HG02938 (cell line): Measurements from ENCODE around the gene CCR8.
"Not testable (repeated sequence)": the region's sequence is repeated elsewhere in the genome, so short reads cannot be mapped to it uniquely, and the experiment has no call there.

ENCODE experiments used
- ATAC-seq: cut with Tn5 transposase; IDR thresholded peaks from one replicate; pipeline ENCODE4 v1.9.1; 2021; ENCODE audit warnings: mild to moderate bottlenecking, moderate library complexity; ENCODE audit not compliant: unreplicated experiment

Gene CCR8

DNA sequence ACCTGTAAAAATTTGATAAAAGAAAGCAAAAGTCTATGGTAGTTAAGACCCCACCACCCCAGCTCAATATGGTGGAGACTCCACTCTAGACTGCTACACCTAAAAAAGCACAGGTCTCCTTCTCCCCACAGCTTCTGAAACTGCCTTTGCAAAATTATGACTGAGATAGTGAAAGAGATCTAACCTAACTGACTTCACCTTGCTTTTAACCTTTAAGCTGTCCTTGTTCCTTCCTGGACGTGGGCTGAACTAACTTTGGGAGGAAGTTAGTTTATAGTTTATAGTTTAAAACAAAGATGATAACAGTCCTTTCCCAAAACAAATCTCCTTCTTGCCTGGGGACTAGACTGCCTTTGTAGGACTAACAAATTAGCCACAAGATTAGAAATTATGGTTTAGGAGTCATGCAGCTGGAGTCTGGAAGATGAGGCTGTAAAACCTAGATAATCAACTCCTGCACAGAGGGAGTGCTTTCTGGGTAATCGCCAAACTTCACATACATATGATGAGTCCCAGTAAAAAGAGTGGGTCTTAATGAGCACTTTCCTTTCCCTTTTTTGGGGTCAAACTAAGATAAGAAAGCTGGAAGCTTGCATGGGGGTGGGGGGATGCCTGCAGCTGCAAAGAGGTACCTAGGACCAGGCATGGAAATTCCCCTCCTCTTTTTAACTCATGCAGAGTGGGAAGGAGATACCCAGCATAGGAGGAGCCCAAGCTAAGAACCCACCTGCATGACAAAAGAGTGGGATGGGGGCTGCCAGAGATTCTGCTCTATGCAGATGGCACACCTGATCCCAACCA, 17.5 kb downstream of the CCR8 start:
- peak; percentile 84 for ATAC-seq

DNA sequence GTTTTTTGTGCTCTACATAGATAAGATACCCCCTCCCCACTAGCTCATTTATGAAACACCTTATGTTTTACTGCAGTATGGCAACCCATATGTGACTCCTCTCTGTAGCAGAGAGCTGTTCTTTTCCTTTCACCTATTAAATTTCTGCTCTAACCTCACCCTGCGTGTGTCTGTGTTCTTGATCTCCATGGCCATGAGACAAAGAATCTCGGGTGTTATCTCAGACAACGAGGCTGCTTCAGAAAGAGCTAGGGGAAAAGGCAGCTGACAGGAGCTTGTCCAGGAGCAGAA, 18.0 kb downstream of the CCR8 start:
- no peak for ATAC-seq

DNA sequence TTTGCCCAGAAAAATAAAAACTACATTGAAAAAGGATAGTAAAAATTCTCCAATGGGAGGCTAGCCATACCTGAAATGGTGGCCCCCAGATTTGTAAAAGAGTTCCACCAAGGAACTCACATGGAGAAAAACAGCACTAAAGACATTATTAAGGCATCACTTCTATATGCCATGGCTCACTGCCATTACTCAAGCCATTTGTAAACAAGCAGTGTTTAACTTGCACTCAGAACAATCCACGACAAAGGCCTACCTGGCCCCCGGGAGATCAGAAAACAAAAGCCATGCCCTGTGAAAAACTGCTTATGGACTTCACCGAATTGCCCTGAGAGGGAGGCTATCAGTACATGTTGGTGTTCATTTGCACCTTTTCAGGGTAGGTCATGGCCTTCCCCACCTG, 19.6 kb downstream of the CCR8 start:
- ATAC-seq = no peak

DNA sequence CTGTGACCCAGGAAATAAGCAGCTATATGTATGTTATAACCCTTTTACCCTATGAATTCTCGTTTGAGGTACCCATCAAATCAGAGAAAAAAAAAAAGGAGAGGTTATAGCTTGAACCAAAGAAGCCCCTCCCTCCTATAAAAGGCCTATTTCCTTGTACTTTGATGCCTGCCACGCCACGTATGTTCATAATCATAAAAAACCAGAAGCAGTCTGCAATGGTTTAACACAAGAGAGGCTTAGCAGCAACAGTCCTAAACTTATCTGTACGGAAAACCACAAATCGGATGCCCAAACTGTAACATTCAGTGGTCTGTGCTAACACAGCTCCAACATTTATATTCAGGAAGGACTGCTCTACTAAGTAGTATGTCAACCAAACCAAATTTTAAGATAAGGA, 21.2 kb downstream of the CCR8 start:
- no peak for ATAC-seq

DNA sequence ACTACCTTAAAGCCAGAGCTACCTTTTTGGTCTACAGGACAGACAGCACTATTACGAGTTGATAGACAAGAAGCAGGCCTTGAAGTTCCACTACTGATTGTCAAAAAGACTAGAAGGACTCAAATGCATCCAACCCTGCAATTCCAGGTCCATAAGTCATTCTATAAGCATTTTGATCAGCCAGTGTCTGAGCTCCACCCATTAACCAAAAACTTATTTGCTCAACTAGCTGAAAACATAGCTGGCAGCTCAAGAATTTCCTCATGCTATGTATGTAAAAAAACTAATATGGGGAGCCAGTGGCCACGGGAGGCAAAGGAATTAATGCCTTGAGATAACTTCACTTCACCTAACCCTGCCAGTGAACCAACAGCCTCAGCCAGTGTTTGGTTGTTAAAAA, 21.6 kb downstream of the CCR8 start:
- ATAC-seq = not testable (repeated sequence)

DNA sequence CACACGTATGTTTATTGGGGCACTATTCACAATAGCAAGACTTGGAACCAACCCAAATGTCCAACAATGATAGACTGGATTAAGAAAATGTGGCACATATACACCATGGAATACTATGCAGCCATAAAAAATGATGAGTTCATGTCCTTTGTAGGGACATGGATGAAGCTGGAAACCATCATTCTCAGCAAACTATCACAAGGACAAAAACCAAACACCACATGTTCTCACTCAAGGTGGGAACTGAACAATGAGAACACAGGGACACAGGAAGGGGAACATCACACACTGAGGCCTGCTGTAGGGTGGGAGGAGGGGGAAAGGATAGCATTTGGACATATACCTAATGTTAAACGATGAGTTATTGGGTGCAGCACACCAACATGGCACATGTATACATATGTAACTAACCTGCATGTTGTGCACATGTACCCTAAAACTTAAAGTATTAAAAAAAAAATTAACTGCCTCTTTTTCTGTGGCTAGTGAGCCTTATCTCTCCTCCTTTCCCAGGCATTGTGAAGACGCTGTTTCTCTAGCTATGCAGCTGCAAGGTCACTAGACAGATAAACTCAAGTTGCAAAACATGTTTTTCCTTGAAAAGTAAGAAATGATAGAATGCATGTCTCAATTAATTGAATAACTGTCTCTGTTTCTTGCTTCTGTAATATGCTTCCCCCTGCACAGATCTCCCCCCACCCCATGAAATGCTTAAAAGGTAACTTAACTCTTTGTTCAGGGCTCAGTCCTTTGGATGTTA, 23.8 kb downstream of the CCR8 start:
- not testable (repeated sequence) for ATAC-seq

DNA sequence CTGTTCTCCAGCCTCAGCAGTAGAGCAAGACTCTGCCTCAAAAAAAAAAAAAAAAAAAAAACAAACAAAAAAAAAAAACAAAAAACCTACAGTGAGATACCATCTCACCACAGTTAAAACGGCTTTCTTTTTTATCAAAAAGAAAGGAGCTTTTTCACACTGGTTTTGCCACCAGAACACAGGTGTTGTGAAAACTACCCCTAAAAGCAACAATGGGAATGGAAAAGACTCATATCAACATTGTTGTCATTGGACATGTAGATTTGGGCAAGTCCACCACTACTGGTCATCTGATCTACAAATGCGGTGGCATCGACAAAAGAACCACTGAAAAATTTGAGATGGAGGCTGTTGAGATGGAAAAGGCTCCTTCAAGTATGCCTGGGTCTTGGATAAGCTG, 28.8 kb downstream of the CCR8 start:
- ATAC-seq = no peak

DNA sequence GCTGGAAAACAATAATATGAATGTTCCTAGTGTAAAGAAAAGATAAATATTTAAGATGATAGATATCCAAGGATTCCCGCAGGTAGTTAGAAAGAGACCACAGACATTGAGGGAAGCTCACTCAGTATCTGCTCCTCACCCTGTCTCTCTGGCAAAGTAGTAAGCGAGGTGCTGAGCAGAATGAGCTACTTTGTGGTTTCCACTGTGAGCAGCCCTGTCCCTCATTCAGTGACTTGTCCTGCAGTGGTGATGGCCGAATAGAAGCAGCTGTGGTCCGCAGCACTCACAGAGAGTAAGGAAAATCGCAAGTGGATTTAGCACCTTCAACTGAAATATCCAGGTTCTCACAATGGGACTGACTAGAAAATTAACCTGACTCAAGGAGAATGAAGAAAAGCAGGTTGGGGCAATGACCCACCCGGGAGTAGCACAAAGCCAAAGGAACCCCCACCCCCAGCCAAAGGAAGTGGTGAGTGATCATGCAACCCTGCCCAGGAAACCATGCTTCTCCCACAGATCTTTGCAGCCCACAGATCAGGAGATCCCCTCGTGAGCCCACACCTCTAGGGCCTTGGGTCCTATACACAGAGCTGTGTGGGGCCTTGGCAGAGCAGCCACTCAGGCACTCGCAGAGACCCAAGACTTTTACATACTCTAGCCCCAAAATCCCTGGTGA, 31.9 kb downstream of the CCR8 start:
- ATAC-seq = peak; percentile 75

DNA sequence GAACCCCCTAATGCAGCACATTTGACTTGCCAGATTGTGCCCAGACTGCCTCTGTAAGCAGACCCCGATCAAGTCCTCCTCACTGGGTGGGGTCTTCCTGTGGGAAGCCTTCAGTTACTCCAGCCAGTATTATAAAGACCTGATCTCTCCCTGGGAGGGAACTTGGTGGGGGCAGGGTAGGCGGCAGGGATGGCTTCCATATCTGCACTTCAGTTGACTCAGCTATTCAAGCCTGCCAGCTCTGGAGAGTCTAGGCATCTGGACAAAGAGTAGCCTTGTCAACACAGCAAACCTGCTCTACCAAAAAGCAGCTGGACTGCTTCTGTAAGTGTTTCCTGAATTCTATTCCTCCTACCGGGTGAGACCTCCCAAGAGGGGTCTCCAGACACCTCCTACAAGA, 32.7 kb downstream of the CCR8 start:
- no peak for ATAC-seq

DNA sequence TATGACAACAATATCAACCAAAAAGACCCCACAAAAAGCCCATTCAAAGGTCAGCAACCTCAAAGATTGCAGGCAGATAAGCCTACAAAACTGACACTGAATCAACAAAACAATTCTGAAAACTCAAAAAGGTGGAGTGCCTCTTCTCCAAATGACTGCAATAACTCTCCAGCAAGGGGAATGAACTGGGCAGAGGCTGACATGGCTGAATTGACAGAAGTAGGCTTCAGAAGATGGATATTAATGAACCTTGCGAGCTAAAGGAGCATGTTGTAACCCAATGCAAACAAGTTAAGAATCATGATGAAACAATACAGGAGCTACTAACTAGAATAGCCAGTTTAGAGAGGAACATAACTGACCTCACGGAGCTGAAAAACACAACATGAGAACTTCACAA, 33.3 kb downstream of the CCR8 start:
- ATAC-seq = no peak

DNA sequence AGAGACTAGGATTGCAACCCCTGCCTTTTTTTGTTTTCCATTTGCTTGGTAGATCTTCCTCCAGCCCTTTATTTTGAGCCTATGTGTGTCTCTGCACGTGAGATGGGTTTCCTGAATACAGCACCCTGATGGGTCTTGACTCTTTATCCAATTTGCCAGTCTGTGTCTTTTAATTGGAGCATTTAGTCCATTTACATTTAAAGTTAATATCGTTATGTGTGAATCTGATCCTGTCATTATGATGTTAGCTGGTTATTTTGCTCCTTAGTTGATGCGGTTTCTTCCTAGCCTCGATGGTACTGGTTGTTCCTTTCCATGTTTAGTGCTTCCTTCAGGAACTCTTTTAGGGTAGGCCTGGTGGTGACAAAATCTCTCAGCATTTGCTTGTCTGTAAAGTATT, 40.9 kb downstream of the CCR8 start:
- not testable (repeated sequence) for ATAC-seq

DNA sequence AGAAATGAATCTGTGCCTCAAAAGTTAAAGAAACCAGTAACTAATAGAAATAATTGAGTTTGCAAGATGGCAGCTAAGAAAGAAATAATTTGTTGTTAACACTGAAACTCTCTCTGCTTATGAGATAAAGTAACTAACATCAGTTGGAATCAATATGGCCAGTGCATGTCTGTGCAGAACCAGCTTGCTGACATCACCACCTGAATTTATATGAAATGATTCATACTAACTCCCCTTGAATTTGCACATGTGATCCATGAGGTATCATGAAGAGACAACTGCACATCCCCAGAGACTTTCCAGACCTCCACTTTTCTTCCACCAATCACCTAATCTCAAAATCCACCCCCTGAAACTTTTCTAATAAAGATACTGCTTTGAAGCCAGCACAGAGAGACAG, 43.3 kb downstream of the CCR8 start:
- ATAC-seq = no peak

DNA sequence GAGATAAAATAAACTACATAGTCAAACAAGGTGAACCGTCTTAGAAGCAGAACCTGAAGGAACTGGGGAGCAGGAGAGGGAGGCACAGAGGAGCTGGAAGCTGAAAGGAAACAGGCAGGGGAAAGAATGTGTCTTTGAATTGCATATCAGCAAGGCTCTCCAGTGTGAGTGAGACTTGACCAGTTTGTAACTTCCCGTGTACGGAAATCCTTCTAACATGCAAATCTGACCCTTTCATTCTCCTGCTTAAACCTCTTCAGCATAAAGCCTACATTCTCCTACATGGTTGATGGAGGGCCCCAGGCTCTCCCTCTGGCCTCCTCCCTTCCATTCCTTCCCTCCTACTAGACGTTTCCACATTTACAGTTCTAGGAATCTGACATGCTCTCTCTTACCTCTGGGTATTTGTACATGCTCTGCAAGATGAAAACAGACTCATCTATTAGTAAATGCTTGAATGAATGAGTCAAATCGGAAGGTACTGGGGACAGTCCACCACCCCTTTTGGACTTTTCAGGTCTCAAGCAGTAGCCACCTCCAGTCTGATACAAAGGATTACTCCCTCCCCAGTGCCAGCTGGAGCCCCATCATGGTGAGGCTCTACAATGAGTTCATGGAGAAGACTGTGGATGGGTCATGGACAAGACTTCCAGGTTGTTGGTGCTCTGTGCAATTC, 47.6 kb downstream of the CCR8 start:
- ATAC-seq = no peak

DNA sequence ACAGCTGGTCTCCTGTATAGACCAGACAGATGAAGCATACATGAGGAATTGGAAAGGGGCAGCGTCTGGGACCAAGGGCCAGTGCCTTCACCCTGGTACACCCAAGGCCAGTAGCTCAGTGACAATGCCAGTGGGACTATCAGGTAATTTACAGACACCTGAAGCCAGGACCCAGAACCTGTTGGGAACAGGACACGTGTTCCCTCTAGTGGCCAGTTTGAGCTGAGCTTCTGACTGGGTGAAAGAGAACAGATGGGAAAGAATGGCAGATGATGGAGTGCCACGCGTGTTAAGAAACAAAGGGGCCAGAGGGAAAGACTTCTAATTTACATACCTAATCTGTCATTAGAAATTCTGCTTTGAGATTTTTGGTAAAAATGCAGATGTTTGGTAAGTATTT, 48.6 kb downstream of the CCR8 start:
- ATAC-seq = peak; percentile 67

DNA sequence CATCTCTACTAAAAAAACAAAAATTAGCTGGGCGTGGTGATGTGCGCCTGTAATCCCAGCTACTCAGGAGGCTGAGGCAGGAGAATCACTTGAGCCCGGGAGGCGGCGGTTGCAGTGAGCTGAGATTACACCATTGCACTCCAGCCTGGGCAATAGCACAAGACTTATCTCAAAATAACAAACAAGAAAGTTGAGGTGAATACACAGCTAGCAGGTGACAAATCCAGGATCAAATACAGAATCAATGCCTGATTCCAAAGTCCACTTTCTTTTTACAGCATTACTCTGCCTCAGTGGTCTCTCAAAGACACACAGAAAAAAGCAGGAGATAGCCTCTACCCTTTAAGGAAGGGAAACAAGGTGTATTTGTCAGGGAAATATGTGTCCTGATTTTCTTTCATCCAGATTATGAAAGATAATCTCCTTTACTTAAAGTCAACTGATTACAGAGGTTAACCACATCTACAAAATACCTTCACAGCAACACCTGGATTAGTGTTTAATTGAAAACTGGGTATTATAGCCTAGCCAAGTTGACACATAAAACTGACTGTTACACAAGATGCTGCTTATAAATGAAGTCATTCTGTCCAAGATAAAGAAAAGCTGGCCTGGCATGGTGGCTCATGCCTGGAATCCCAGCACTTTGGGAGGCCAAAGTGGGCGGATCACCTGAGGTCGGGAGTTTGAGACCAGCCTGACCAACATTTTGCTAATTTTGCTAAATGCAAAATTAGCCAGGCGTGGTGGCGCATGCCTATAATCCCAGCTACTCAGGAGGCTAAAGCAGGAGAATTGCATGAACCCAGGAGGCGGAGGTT, 49.7 kb downstream of the CCR8 start:
- no peak for ATAC-seq

DNA sequence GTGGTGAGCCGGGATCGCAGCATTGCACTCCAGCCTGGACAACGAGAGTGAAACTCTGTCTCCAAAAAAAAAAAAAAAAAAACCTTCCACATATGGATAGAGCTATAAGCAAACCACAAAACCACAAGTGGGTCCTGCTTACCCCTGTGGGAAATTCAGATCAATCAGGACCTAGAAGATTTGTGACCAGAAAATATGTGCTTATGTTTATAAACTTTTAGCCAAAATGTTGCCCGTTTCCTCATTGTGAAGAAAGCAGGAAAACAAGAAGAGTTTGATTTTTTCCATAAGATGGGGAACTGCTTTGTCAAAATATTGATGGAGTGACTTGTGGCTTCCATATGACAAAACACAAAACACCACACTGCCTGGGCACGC, 50.3 kb downstream of the CCR8 start:
- no peak for ATAC-seq

DNA sequence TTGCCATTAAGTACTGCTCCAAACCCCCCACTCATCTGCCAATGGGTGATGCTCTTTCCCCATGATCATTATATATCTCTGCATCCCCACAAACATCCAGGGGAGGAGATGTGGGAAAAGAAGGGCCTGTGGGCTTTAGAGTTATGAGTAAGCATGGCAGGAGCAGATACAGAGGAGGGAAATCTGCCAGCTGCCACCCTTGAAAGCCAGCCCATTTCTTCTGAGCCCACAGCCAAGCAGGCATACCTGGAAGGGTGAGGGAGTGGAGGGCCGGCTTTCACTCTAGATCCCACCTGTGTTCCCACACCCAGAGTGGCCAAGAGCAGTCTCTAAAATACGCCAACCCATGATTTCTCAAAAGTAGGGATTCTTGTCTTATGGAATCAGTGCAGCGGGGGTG, 51.9 kb downstream of the CCR8 start:
- no peak for ATAC-seq
